Cardiac muscle cell (in vitro differentiated cells and primary cell): ENCODE measurements around the gene PUSL1. TPM values are rescaled to one million over a fixed set of nuclear protein-coding genes. Genes with fewer than 3 reads are reported as not detected.

Source experiments
- DNase-seq, 2 donors: peaks; one replicate each; pipeline versions ENCODE4 v3.0.0 to v3.0.0-alpha.2; 2010 to 2017; ENCODE audit warnings: low read depth in 1 of 2, low spot score in 1 of 2
- H3K27ac ChIP-seq: fragments of 200-600 bp; sonication (generic); 2 replicates; pipeline ENCODE4 v1.5.1; 2016
- H3K27me3 ChIP-seq: fragments of 200-600 bp; sonication (generic); 2 replicates; pipeline ENCODE4 v1.6.0; 2016; ENCODE audit warnings: control low read depth
- H3K36me3 ChIP-seq: fragments of 200-600 bp; sonication (generic); 2 replicates; pipeline ENCODE4 v1.5.1; 2016; ENCODE audit warnings: control low read depth
- H3K4me1 ChIP-seq: fragments of 200-600 bp; sonication (generic); 2 replicates; pipeline ENCODE4 v1.8.1; 2017; ENCODE audit warnings: low read depth, mild to moderate bottlenecking, mixed run types
- H3K4me3 ChIP-seq: fragments of 200-600 bp; sonication (generic); 2 replicates; pipeline ENCODE4 v1.5.1; 2016; ENCODE audit warnings: mild to moderate bottlenecking
- H3K9me3 ChIP-seq: fragments of 200-600 bp; sonication (generic); 2 replicates; pipeline ENCODE4 v1.5.1; 2017; ENCODE audit warnings: low read depth, mild to moderate bottlenecking, control low read depth
- CTCF ChIP-seq: IDR thresholded peaks from 2 replicates; pipeline ENCODE4 v1.5.1; 2012; ENCODE audit warnings: low read depth, mild to moderate bottlenecking, low read length
- polyA plus RNA-seq: library from polyadenylated mRNA; unstranded; fragments of >200 nt; fragmentation: Nextera tagmentation; extraction: Ambion mirVana; gene quantifications from 2 replicates; pipeline ENCODE4 v1.2.1, GENCODE V29; 2016
- total RNA-seq: library from RNA; depleted of rRNA; stranded (reverse); fragments of >200 nt; gene quantifications from 2 replicates; pipeline ENCODE4 v1.2.3, GENCODE V29; 2016

PUSL1 gene
- total and polyA plus RNA-seq, 2 experiments from 2014 or later: 18.7 to 25.0 TPM

- H3K9me3 ChIP-seq: no peaks in the 10 kb centered on the region
- DNase-seq: no peak
- H3K36me3 ChIP-seq: no peaks in the 10 kb centered on the region
- H3K27me3 ChIP-seq: no peaks in the 10 kb centered on the region
- no peak overlapping the region for H3K4me3 ChIP-seq
- H3K27ac ChIP-seq: no peak overlapping the region
- no peak for TF ChIP-seq CTCF
- H3K4me1 ChIP-seq: no peaks in the 10 kb centered on the region
Measured at GRCh38 chr1:1285102-1285571, 23.3 kb upstream of the PUSL1 start.

- TF ChIP-seq CTCF: no peak
- Histone ChIP-seq H3K4me1 (no peaks in the 10 kb centered on the region), H3K9me3 (no peaks in the 10 kb centered on the region), H3K27me3 (no peaks in the 10 kb centered on the region), H3K36me3 (no peaks in the 10 kb centered on the region), H3K4me3 (no peak overlapping the region), H3K27ac (no peak overlapping the region)
- no peak for DNase-seq
Measured at GRCh38 chr1:1285611-1286311, 22.6 kb upstream of the PUSL1 start.

- H3K9me3 ChIP-seq: no peaks in the 10 kb centered on the region
- H3K27me3 ChIP-seq: no peaks in the 10 kb centered on the region
- no peak overlapping the region for H3K27ac ChIP-seq
- H3K4me1 ChIP-seq: no peaks in the 10 kb centered on the region
- H3K36me3 ChIP-seq: no peaks in the 10 kb centered on the region
- no peak for DNase-seq
- no peak overlapping the region for H3K4me3 ChIP-seq
- no peak for TF ChIP-seq CTCF
Measured at GRCh38 chr1:1286313-1287261, 21.8 kb upstream of the PUSL1 start.

GRCh38 chr1:1287288-1288110 is 20.9 kb upstream of the PUSL1 start:
- no peak for DNase-seq
- Histone ChIP-seq H3K27ac (no peak overlapping the region), H3K4me3 (no peak overlapping the region), H3K27me3 (no peaks in the 10 kb centered on the region), H3K4me1 (no peaks in the 10 kb centered on the region), H3K36me3 (no peaks in the 10 kb centered on the region), H3K9me3 (no peaks in the 10 kb centered on the region)
- no peak for TF ChIP-seq CTCF

- Histone ChIP-seq H3K4me3 (no peak overlapping the region), H3K27me3 (no peaks in the 10 kb centered on the region), H3K4me1 (no peaks in the 10 kb centered on the region), H3K9me3 (no peaks in the 10 kb centered on the region), H3K36me3 (no peaks in the 10 kb centered on the region), H3K27ac (no peak overlapping the region)
- peak; percentile 53 for TF ChIP-seq CTCF
- peak; percentile 55 to 56 for DNase-seq
Measured at GRCh38 chr1:1290238-1290731, 18.1 kb upstream of the PUSL1 start.
